H1 (cell line): Measurements from ENCODE around the gene NKD2. TPM values are rescaled to one million over a fixed set of nuclear protein-coding genes. Genes with fewer than 3 reads are reported as not detected.

Source experiments
- CTCF ChIA-PET: fragments of 300-600 bp; sonication (Branson Sonifier 250); formaldehyde crosslinking; loops from one replicate; lab custom pipeline; 2021; ENCODE audit not compliant: partially characterized antibody; lab: Charles Lee
- POLR2A ChIA-PET: fragments of 300-600 bp; sonication (Branson Sonifier 250); formaldehyde crosslinking; loops from one replicate; lab custom pipeline; 2021; ENCODE audit warnings: inconsistent platforms; ENCODE audit not compliant: partially characterized antibody; lab: Charles Lee
- DNase-seq, 2 experiments: peaks; one replicate each; pipeline versions ENCODE4 v3.0.0 to v3.0.0-alpha.2; 2010 to 2022; ENCODE audit warnings: low spot score in 2 of 2, low read depth in 1 of 2, mixed read lengths in 1 of 2
- FAIRE-seq: peaks from 2 replicates; lab custom pipeline; 2011; peaks lifted over from hg19 to GRCh38; lab: Jason Lieb, UNC
- H2AFZ ChIP-seq: 2 replicates; pipeline ENCODE4 v1.8.1; 2012; ENCODE audit warnings: low read length, inconsistent platforms
- H2AK5ac ChIP-seq: 2 replicates; pipeline ENCODE4 v1.6.1; 2013; ENCODE audit warnings: low read depth, low read length
- H2BK120ac ChIP-seq: replicated peaks from 2 replicates; pipeline ENCODE3; 2013; ENCODE audit warnings: low read depth, low read length, inconsistent platforms
- H2BK12ac ChIP-seq: 2 replicates; pipeline ENCODE4 v1.6.1; 2013; ENCODE audit warnings: low read depth, low read length
- H2BK15ac ChIP-seq: 2 replicates; pipeline ENCODE4 v1.6.1; 2013; ENCODE audit warnings: low read length
- H2BK20ac ChIP-seq: 2 replicates; pipeline ENCODE4 v1.6.1; 2013; ENCODE audit warnings: low read length
- H2BK5ac ChIP-seq: 2 replicates; pipeline ENCODE4 v1.6.1; 2013; ENCODE audit warnings: low read depth, low read length
- H3K14ac ChIP-seq: 2 replicates; pipeline ENCODE4 v1.6.1; 2013; ENCODE audit warnings: inconsistent platforms; ENCODE audit not compliant: insufficient read length
- H3K18ac ChIP-seq: 2 replicates; pipeline ENCODE4 v1.6.1; 2013; ENCODE audit warnings: low read length; ENCODE audit errors: extremely low read depth
- H3K23ac ChIP-seq: 2 replicates; pipeline ENCODE4 v1.6.1; 2013; ENCODE audit warnings: inconsistent platforms; ENCODE audit not compliant: insufficient read length
- H3K23me2 ChIP-seq: 2 replicates; pipeline ENCODE4 v1.6.1; 2013; ENCODE audit warnings: low read depth, low read length
- H3K27ac ChIP-seq: 2 replicates; pipeline ENCODE4 v1.6.1; 2011; ENCODE audit warnings: low read depth, low read length, inconsistent platforms
- H3K27me3 ChIP-seq, 4 experiments: replicated peaks in 1 of 4; 1 replicate in 1 of 4; 2 replicates in 3 of 4; pipeline versions ENCODE4 v1.6.1 to v1.8.1; 2011 to 2013; ENCODE audit warnings: low read length in 3 of 4, mild to moderate bottlenecking in 3 of 4, inconsistent platforms in 2 of 4, mixed read lengths in 2 of 4, moderate library complexity in 1 of 4; ENCODE audit not compliant: control insufficient read depth in 3 of 4, insufficient read depth in 3 of 4; ENCODE audit errors: extremely low read depth in 1 of 4
- H3K36me3 ChIP-seq, 4 experiments: 2 replicates each; pipeline versions ENCODE4 v1.6.1 to v1.8.1; 2011 to 2013; ENCODE audit warnings: mild to moderate bottlenecking in 4 of 4, low read length in 3 of 4, moderate library complexity in 2 of 4, control low read depth in 1 of 4, inconsistent platforms in 1 of 4; ENCODE audit not compliant: insufficient read depth in 4 of 4, control insufficient read depth in 2 of 4
- H3K4ac ChIP-seq: replicated peaks from 2 replicates; pipeline ENCODE3; 2013; ENCODE audit warnings: low read length, low read depth, mixed read lengths, inconsistent platforms; ENCODE audit not compliant: insufficient read length
- H3K4me1 ChIP-seq, 4 experiments: replicated peaks in 1 of 4; 1 replicate in 1 of 4; 2 replicates in 3 of 4; pipeline versions ENCODE4 v1.6.1 to v1.8.1; 2011 to 2013; ENCODE audit warnings: low read length in 3 of 4, inconsistent platforms in 2 of 4, mixed read lengths in 1 of 4; ENCODE audit not compliant: insufficient read depth in 4 of 4, control insufficient read depth in 3 of 4
- H3K4me2 ChIP-seq, 2 experiments: 2 replicates each; pipeline versions ENCODE4 v1.6.1 to v1.8.1; 2011 to 2013; ENCODE audit warnings: low read depth in 2 of 2, low read length in 2 of 2, control low read depth in 1 of 2, inconsistent platforms in 1 of 2, mild to moderate bottlenecking in 1 of 2; ENCODE audit not compliant: insufficient read depth in 1 of 2
- H3K4me3 ChIP-seq, 4 experiments: fragments of 200-600, 300-600 bp in 1 of 4; sonication (generic), shearing (Covaris generic), sonication (Bioruptor Twin) in 1 of 4; 2 replicates each; pipeline versions ENCODE4 v1.5.1 to v1.8.1; 2011 to 2016; ENCODE audit warnings: low read length in 4 of 4, low read depth in 3 of 4, control low read depth in 2 of 4, inconsistent platforms in 2 of 4, mild to moderate bottlenecking in 2 of 4, mixed read lengths in 1 of 4, moderate library complexity in 1 of 4; ENCODE audit not compliant: insufficient read depth in 2 of 4; ENCODE audit errors: extremely low read depth in 1 of 4
- H3K56ac ChIP-seq: replicated peaks from 2 replicates; pipeline ENCODE3; 2013; ENCODE audit warnings: low read depth, mild to moderate bottlenecking, mixed read lengths, low read length, inconsistent platforms; ENCODE audit not compliant: insufficient read length
- H3K79me1 ChIP-seq: 2 replicates; pipeline ENCODE4 v1.6.1; 2013; ENCODE audit warnings: low read depth, low read length, control low read depth
- H3K79me2 ChIP-seq, 2 experiments: 2 replicates each; pipeline versions ENCODE4 v1.6.1 to v1.8.1; 2012 to 2013; ENCODE audit warnings: low read length in 2 of 2, mild to moderate bottlenecking in 2 of 2, inconsistent platforms in 1 of 2; ENCODE audit not compliant: insufficient read depth in 2 of 2, control insufficient read depth in 1 of 2
- H3K9ac ChIP-seq, 4 experiments: replicated peaks in 1 of 4; 1 replicate in 1 of 4; 2 replicates in 3 of 4; pipeline versions ENCODE4 v1.6.1 to v1.8.1; 2011 to 2013; ENCODE audit warnings: low read depth in 3 of 4, low read length in 3 of 4, control low read depth in 2 of 4, mild to moderate bottlenecking in 2 of 4, moderate library complexity in 2 of 4, inconsistent platforms in 1 of 4; ENCODE audit errors: extremely low read depth in 1 of 4
- H3K9me3 ChIP-seq, 2 experiments: 2 replicates each; pipeline versions ENCODE4 v1.6.1 to v1.8.1; 2012 to 2013; ENCODE audit warnings: mild to moderate bottlenecking in 2 of 2, moderate library complexity in 2 of 2, control low read depth in 1 of 2, inconsistent platforms in 1 of 2, low read depth in 1 of 2, low read length in 1 of 2, mixed read lengths in 1 of 2; ENCODE audit not compliant: insufficient read depth in 2 of 2
- H4K20me1 ChIP-seq, 2 experiments: replicated peaks in 1 of 2; 2 replicates each; pipeline versions ENCODE3 to v1.8.1; 2011 to 2013; ENCODE audit warnings: inconsistent platforms in 2 of 2, low read length in 2 of 2, mild to moderate bottlenecking in 1 of 2; ENCODE audit not compliant: insufficient read depth in 2 of 2, control insufficient read depth in 1 of 2
- H4K5ac ChIP-seq: 2 replicates; pipeline ENCODE4 v1.6.1; 2013; ENCODE audit warnings: low read length, low read depth, mixed read lengths, inconsistent platforms; ENCODE audit not compliant: insufficient read length
- H4K8ac ChIP-seq: 2 replicates; pipeline ENCODE4 v1.8.0; 2013; ENCODE audit warnings: mild to moderate bottlenecking, moderate library complexity, low read length, inconsistent platforms; ENCODE audit not compliant: insufficient read depth; ENCODE audit errors: extremely low read depth
- H4K91ac ChIP-seq: replicated peaks from 2 replicates; pipeline ENCODE3; 2013; ENCODE audit warnings: low read length, mixed read lengths, inconsistent platforms; ENCODE audit not compliant: insufficient read length
- SIX5 ChIP-seq: IDR thresholded peaks from 2 replicates; pipeline ENCODE4 v1.6.1; 2011; ENCODE audit warnings: mild to moderate bottlenecking, low read depth, low read length
- SP1 ChIP-seq: IDR thresholded peaks from 2 replicates; pipeline ENCODE4 v1.6.1; 2011; ENCODE audit warnings: low read depth, low read length
- SRF ChIP-seq: IDR thresholded peaks from 2 replicates; pipeline ENCODE4 v1.6.1; 2011; ENCODE audit warnings: mild to moderate bottlenecking, low read depth, low read length, moderate library complexity
- SUZ12 ChIP-seq: fragments of 200-600 bp; sonication (generic); IDR thresholded peaks from 2 replicates; pipeline ENCODE4 v1.6.1; 2012; ENCODE audit warnings: mild to moderate bottlenecking, inconsistent platforms, low read length, moderate library complexity, mixed read lengths
- WGBS, 2 experiments: shearing (Covaris generic) in 1 of 2; methylation state at CpG; one replicate each; pipeline versions ENCODE4 v1.1.6 to v1.1.7; 2013 to 2015; ENCODE audit warnings: low lambda C conversion rate in 2 of 2, mixed read lengths in 2 of 2, inconsistent platforms in 1 of 2, low coverage in 1 of 2, missing lambda C conversion rate in 1 of 2; ENCODE audit not compliant: insufficient replicate concordance in 2 of 2, insufficient coverage in 1 of 2, insufficient read length in 1 of 2; ENCODE audit errors: extremely low coverage in 1 of 2, missing lambda C conversion rate in 1 of 2; 5-methylcytosine and 5-hydroxymethylcytosine counted together
- polyA plus RNA-seq, 7 experiments: library from polyadenylated mRNA; depleted of rRNA in 3 of 7; stranded (reverse) in 5 of 7; unstranded in 2 of 7; fragments of >200 nt in 5 of 7; fragments of 200-250 nt in 2 of 7; gene quantifications; 1 replicate in 5 of 7; 2 replicates in 1 of 7; 4 replicates in 1 of 7; pipeline versions ENCODE4 v1.2.1 to v1.2.3, GENCODE V29; 2011 to 2013; ENCODE audit warnings: missing spikeins in 2 of 7, mixed read lengths in 2 of 7
- total RNA-seq: library from RNA; stranded (reverse); fragmentation: NEBNext Ultra II Directional; extraction: Animal tissue kit (Norgen Biotek cat#: 25700); gene quantifications from 2 replicates; pipeline ENCODE4 v1.2.1, GENCODE V29; 2021

The NKD2 gene
- total and polyA plus RNA-seq, 2 of the 8 experiments (the other 6 are each of a cell fraction or from before 2014, with no cell fraction given) = 5.5 to 7.9 TPM

DNA sequence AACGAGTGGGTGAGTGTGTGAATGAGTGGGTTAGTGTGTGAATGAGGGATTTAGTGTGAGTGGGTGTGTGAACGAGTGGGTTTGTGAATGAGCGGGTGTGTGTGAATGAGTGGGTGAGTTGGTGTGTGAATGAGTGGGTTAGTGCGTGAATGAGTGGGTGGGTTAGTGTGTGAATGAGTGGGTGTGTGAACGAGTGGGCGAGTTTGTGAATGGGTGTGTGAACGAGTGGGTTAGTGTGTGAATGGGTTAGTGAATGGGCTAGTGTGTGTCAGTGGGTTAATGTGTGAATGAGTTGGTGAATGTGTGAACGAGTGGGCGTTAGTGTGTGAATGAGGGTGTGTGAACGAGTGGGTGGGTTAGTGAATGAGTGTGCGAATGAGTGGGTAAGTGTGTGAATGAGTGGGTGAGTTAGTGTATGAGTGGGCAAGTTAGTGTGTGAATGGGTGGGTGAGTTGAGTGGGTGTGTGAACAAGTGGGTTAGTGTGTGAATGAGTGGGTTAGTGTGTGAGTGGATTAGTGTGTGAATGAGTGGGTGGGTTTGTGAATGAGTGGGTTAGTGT is 39.6 kb downstream of the NKD2 start:
- Histone ChIP-seq H4K8ac (no peak overlapping the region), H2AK5ac (no peak overlapping the region), H2BK12ac (no peak overlapping the region), H3K9me3 (peaks cover 0 to 28% of the 10 kb centered on the region in 2 experiments; a peak in 3 of 4 replicates), H3K23ac (no peak overlapping the region), H2AFZ (no peak overlapping the region), H2BK120ac (no peak overlapping the region), H2BK5ac (no peak overlapping the region), H3K27ac (no peak overlapping the region), H2BK20ac (no peak overlapping the region), H4K5ac (no peak overlapping the region), H3K4me1 (no peaks in the 10 kb centered on the region; a peak in 1 of 7 replicates), H3K27me3 (no peaks in the 10 kb centered on the region), H3K79me1 (no peaks in the 10 kb centered on the region; the same call in 1 of the 2 replicates), H4K91ac (no peak overlapping the region), H3K4me3 (no peak overlapping the region), H3K56ac (peak overlapping the region; percentile 30), H3K9ac (no peak overlapping the region), H3K4ac (no peak overlapping the region), H3K23me2 (peaks cover 54% of the 10 kb centered on the region; the same call in 1 of the 2 replicates), H2BK15ac (no peak overlapping the region), H4K20me1 (peaks cover 2 to 16% of the 10 kb centered on the region in 2 experiments), H3K36me3 (peaks cover 4 to 13% (median 7%) of the 10 kb centered on the region in 4 experiments; a peak in 6 of 8 replicates), H3K79me2 (no peaks in the 10 kb centered on the region), H3K4me2 (no peak overlapping the region), H3K14ac (no peak overlapping the region), H3K18ac (no peak overlapping the region)
- WGBS, 2 experiments = 88 to 99% methylated on average over 11 of the region's 11 CpGs
- FAIRE-seq (no peak), DNase-seq (peak in 1 of 2 experiments; percentile 10)
- CTCF ChIA-PET = no interaction called here
- POLR2A ChIA-PET = no interaction called here
- TF ChIP-seq SP1 (no peak), SRF (no peak), SIX5 (no peak), SUZ12 (no peak)
